Activated naive CD4-positive, alpha-beta T cell treated with anti-CD3 and anti-CD28 coated beads, Interleukin-2, amount 10 ng/mL, durations not matched to agents 7 days and 5 days (primary cell): ENCODE results near the gene PRKG1.

Experiments used
- CTCF ChIA-PET: fragments of 350-600 bp; sonication (Branson Sonifier 250); formaldehyde crosslinking; loops from one replicate; lab custom pipeline; 2021; ENCODE audit warnings: antibody characterized with exemption; lab: Charles Lee
- DNase-seq: peaks from one replicate; pipeline ENCODE4 v3.0.0-alpha.2; 2020
- H3K27ac Mint-ChIP-seq: one replicate; pipeline ENCODE4 v1.8.0; 2021; ENCODE audit warnings: mild to moderate bottlenecking, moderate library complexity, mixed read lengths
- H3K27me3 Mint-ChIP-seq: one replicate; pipeline ENCODE4 v1.8.0; 2021; ENCODE audit warnings: mild to moderate bottlenecking, mixed read lengths
- H3K36me3 Mint-ChIP-seq: one replicate; pipeline ENCODE4 v1.8.0; 2021; ENCODE audit warnings: mixed read lengths
- H3K4me1 Mint-ChIP-seq: one replicate; pipeline ENCODE4 v1.8.0; 2021; ENCODE audit warnings: mixed read lengths
- H3K4me3 Mint-ChIP-seq: one replicate; pipeline ENCODE4 v1.8.0; 2021; ENCODE audit warnings: mild to moderate bottlenecking, moderate library complexity, mixed read lengths
- H3K9me3 Mint-ChIP-seq: one replicate; pipeline ENCODE4 v1.8.0; 2021; ENCODE audit warnings: mixed read lengths

PRKG1 gene

GRCh38 chr10:51792678-51793077 is 718.4 kb downstream of the PRKG1 start:
- CTCF ChIA-PET, result no interaction called here
- H3K4me1 Mint-ChIP-seq, result no peaks in the 10 kb centered on the region

GRCh38 chr10:51800121-51800520 is 725.8 kb downstream of the PRKG1 start:
- H3K9me3 Mint-ChIP-seq, result no peaks in the 10 kb centered on the region
- no peak for DNase-seq
- no peaks in the 10 kb centered on the region for H3K4me1 Mint-ChIP-seq
- no peak overlapping the region for H3K27ac Mint-ChIP-seq
- no peak overlapping the region for H3K4me3 Mint-ChIP-seq
- no peaks in the 10 kb centered on the region for H3K27me3 Mint-ChIP-seq
- H3K36me3 Mint-ChIP-seq, result no peaks in the 10 kb centered on the region
- CTCF ChIA-PET, result no interaction called here

More at GRCh38 chr10:51792678-51793077, 718.4 kb downstream of the PRKG1 start:
- Mint-ChIP-seq H3K9me3 (peaks cover 8% of the 10 kb centered on the region), H3K27me3 (no peaks in the 10 kb centered on the region), H3K4me3 (no peak overlapping the region), H3K36me3 (peaks cover 1% of the 10 kb centered on the region), H3K27ac (no peak overlapping the region)
- no peak for DNase-seq

GRCh38 chr10:51800725-51801424 is 726.6 kb downstream of the PRKG1 start:
- CTCF ChIA-PET, result no interaction called here
- no peaks in the 10 kb centered on the region for H3K27me3 Mint-ChIP-seq
- no peaks in the 10 kb centered on the region for H3K36me3 Mint-ChIP-seq
- DNase-seq, result no peak
- no peak overlapping the region for H3K4me3 Mint-ChIP-seq
- no peaks in the 10 kb centered on the region for H3K4me1 Mint-ChIP-seq
- H3K9me3 Mint-ChIP-seq, result no peaks in the 10 kb centered on the region
- H3K27ac Mint-ChIP-seq, result no peak overlapping the region

- no peak for DNase-seq
- Mint-ChIP-seq H3K9me3 (no peaks in the 10 kb centered on the region), H3K27ac (no peak overlapping the region), H3K36me3 (no peaks in the 10 kb centered on the region), H3K4me1 (no peaks in the 10 kb centered on the region), H3K4me3 (no peak overlapping the region), H3K27me3 (no peaks in the 10 kb centered on the region)
- CTCF ChIA-PET, result no interaction called here
These were observed 727.7 kb downstream of the PRKG1 start for GRCh38 chr10:51802030-51802429.

GRCh38 chr10:51804866-51805265 is 730.6 kb downstream of the PRKG1 start:
- Mint-ChIP-seq H3K4me3 (no peak overlapping the region), H3K27me3 (no peaks in the 10 kb centered on the region), H3K4me1 (no peaks in the 10 kb centered on the region), H3K9me3 (no peaks in the 10 kb centered on the region), H3K36me3 (no peaks in the 10 kb centered on the region), H3K27ac (no peak overlapping the region)
- CTCF ChIA-PET, result no interaction called here
- DNase-seq, result no peak

GRCh38 chr10:51806079-51806835 is 732.0 kb downstream of the PRKG1 start:
- H3K27me3 Mint-ChIP-seq, result no peaks in the 10 kb centered on the region
- H3K27ac Mint-ChIP-seq, result no peak overlapping the region
- no peaks in the 10 kb centered on the region for H3K4me1 Mint-ChIP-seq
- CTCF ChIA-PET, result no interaction called here
- no peaks in the 10 kb centered on the region for H3K36me3 Mint-ChIP-seq
- H3K4me3 Mint-ChIP-seq, result no peak overlapping the region
- no peak for DNase-seq
- H3K9me3 Mint-ChIP-seq, result no peaks in the 10 kb centered on the region

- no peaks in the 10 kb centered on the region for H3K4me1 Mint-ChIP-seq
- no peak overlapping the region for H3K4me3 Mint-ChIP-seq
- H3K27me3 Mint-ChIP-seq, result no peaks in the 10 kb centered on the region
- no peaks in the 10 kb centered on the region for H3K36me3 Mint-ChIP-seq
- DNase-seq, result no peak
- no peaks in the 10 kb centered on the region for H3K9me3 Mint-ChIP-seq
- no peak overlapping the region for H3K27ac Mint-ChIP-seq
- CTCF ChIA-PET, result no interaction called here
These were observed 733.9 kb downstream of the PRKG1 start for GRCh38 chr10:51808187-51808586.

- DNase-seq, result no peak
- Mint-ChIP-seq H3K27me3 (no peaks in the 10 kb centered on the region), H3K4me1 (no peaks in the 10 kb centered on the region), H3K36me3 (no peaks in the 10 kb centered on the region), H3K9me3 (no peaks in the 10 kb centered on the region), H3K27ac (no peak overlapping the region), H3K4me3 (no peak overlapping the region)
- CTCF ChIA-PET, result interaction anchor here (0.6 kb wide), 1 partner anchor 1704 kb away, joined by 3 read pairs; no protein-coding TSS in a partner anchor
These were observed 741.4 kb downstream of the PRKG1 start for GRCh38 chr10:51815723-51816122.

- Mint-ChIP-seq H3K4me1 (no peaks in the 10 kb centered on the region), H3K27me3 (peaks cover 4% of the 10 kb centered on the region), H3K9me3 (no peaks in the 10 kb centered on the region), H3K36me3 (no peaks in the 10 kb centered on the region), H3K27ac (no peak overlapping the region), H3K4me3 (no peak overlapping the region)
- no peak for DNase-seq
- CTCF ChIA-PET, result no interaction called here
These were observed 746.8 kb downstream of the PRKG1 start for GRCh38 chr10:51821045-51821444.

- Mint-ChIP-seq H3K36me3 (no peaks in the 10 kb centered on the region), H3K9me3 (no peaks in the 10 kb centered on the region), H3K27me3 (peaks cover 4% of the 10 kb centered on the region), H3K4me1 (no peaks in the 10 kb centered on the region), H3K27ac (no peak overlapping the region), H3K4me3 (no peak overlapping the region)
- CTCF ChIA-PET, result no interaction called here
- DNase-seq, result no peak
These were observed 747.5 kb downstream of the PRKG1 start for GRCh38 chr10:51821745-51822144.

- no peak for DNase-seq
- no peak overlapping the region for H3K27ac Mint-ChIP-seq
- no peaks in the 10 kb centered on the region for H3K9me3 Mint-ChIP-seq
- CTCF ChIA-PET, result no interaction called here
- no peaks in the 10 kb centered on the region for H3K36me3 Mint-ChIP-seq
- no peaks in the 10 kb centered on the region for H3K4me1 Mint-ChIP-seq
- no peaks in the 10 kb centered on the region for H3K27me3 Mint-ChIP-seq
- no peak overlapping the region for H3K4me3 Mint-ChIP-seq
These were observed 758.5 kb downstream of the PRKG1 start for GRCh38 chr10:51832652-51833383.

- no peaks in the 10 kb centered on the region for H3K9me3 Mint-ChIP-seq
- H3K4me3 Mint-ChIP-seq, result no peak overlapping the region
- no peaks in the 10 kb centered on the region for H3K4me1 Mint-ChIP-seq
- H3K27ac Mint-ChIP-seq, result no peak overlapping the region
- H3K36me3 Mint-ChIP-seq, result no peaks in the 10 kb centered on the region
- no peaks in the 10 kb centered on the region for H3K27me3 Mint-ChIP-seq
- DNase-seq, result no peak
- CTCF ChIA-PET, result no interaction called here
These were observed 760.3 kb downstream of the PRKG1 start for GRCh38 chr10:51834548-51834947.

GRCh38 chr10:51838471-51838870 is 764.2 kb downstream of the PRKG1 start:
- Mint-ChIP-seq H3K9me3 (no peaks in the 10 kb centered on the region), H3K27ac (no peak overlapping the region), H3K27me3 (no peaks in the 10 kb centered on the region), H3K4me3 (no peak overlapping the region), H3K36me3 (no peaks in the 10 kb centered on the region), H3K4me1 (no peaks in the 10 kb centered on the region)
- DNase-seq, result no peak
- CTCF ChIA-PET, result no interaction called here

GRCh38 chr10:51843966-51844365 is 769.7 kb downstream of the PRKG1 start:
- Mint-ChIP-seq H3K36me3 (no peaks in the 10 kb centered on the region), H3K4me3 (no peak overlapping the region), H3K27ac (no peak overlapping the region)

More at GRCh38 chr10:51843966-51844365, 769.7 kb downstream of the PRKG1 start:
- Mint-ChIP-seq H3K9me3 (no peaks in the 10 kb centered on the region), H3K4me1 (no peaks in the 10 kb centered on the region), H3K27me3 (no peaks in the 10 kb centered on the region)
- no peak for DNase-seq
- CTCF ChIA-PET, result no interaction called here
